ENCODE results near the gene DUSP23.
A peak's percentile ranks its signal among the peaks of the same experiment; 100 is the strongest.

Gene DUSP23

GRCh38 chr1:159786966-159787365 is 6.2 kb downstream of the DUSP23 start:
- no peak for DNase-seq

DNA sequence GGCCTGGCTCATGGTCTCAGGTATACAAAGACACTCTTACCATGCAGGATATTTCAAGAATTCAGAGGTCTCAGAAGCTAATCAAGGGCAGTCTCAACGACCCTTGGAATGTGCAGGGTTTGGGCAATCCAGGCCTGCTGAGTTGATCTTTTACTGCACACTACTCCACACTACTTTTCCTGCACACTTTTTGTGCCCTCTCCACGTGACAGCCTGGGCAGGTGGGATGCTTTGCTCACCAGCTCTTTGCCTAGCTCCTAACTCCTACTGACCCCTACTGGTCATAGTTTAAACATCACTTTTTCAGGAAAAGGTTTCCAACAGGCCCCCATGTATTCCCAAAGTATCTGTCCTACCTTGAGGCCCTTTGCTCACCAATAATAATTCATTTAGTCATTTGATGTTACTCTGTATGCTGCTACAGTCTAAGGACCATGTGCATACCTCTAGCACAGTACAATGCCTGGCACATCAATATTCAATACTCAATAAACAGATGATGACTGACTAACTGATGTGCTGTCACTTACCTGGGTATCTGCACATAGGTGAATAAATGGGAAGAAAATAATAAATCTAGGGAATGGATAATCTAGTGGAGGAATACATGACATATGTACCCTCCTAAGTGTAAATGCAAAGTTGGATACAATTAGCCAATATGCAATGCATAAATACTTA is 9.6 kb downstream of the DUSP23 start:
- DNase-seq: no peak

GRCh38 chr1:159791031-159791430 is 10.3 kb downstream of the DUSP23 start:
- DNase-seq: no peak

DNA sequence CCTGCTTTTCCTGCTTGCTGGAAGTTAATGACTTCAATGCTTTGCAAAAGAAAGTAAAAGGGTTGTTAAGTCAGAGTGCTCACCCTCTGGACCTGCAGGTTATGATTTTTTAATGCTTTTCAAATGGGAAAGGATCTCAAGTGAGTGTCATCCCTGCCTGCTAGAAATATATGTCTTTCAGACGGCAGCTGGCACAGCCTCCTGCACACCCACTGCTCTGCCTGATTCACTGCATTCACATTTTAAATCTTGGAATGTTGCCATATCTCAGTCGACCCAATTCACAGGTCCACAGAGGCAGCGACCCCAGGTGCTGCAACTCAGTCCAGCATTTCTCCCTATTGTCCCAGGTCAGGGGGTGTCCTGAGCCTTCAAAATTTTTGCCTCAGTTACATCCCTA is 10.7 kb downstream of the DUSP23 start:
- DNase-seq: no peak

GRCh38 chr1:159795534-159795933 is 14.8 kb downstream of the DUSP23 start:
- no peak for DNase-seq

DNA sequence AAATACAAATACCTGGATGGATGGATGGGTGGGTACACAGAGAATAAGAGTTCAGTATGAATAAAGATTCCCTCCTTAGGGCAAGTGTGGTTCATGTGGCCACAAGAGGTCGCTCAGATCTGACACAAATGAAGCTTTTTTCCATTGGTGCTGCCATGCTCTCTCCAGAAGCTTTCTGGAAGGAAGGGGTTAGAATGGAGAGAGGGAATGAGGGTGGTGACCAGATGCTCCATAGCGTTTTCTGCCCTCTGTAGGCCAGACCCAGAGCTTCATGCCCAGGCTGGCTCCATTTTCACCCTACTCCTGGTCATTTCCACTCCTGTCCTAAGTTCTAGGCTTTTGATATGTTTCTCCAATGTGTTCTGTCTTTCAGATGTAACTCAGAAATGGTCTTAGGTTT is 18.1 kb downstream of the DUSP23 start:
- peak; percentile 61 for DNase-seq

DNA sequence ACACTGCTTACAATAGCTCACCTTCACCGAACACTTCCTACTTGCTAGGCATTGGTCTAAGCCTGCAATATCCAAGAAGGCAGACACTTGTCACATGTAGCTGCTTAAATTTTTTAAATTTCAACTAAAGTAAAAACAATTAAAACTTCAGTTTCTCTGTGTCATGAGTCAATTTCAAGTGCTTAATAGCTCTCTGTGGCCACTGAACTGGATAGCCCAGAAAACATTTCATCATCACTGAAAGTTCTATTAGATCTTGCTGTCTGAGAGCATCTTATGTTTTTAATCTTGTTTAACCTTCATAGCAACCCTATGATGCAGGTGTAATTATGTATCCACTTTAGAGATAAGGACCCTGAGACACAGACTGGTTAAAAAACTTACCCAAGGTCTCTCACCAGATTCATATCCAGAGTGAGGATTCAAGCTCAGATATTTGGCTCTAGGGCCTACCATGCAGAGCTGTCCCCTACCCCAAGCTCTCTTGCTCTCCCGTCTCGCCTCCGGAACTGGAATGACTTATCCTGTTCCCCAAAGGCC is 18.8 kb downstream of the DUSP23 start:
- DNase-seq: no peak

DNA sequence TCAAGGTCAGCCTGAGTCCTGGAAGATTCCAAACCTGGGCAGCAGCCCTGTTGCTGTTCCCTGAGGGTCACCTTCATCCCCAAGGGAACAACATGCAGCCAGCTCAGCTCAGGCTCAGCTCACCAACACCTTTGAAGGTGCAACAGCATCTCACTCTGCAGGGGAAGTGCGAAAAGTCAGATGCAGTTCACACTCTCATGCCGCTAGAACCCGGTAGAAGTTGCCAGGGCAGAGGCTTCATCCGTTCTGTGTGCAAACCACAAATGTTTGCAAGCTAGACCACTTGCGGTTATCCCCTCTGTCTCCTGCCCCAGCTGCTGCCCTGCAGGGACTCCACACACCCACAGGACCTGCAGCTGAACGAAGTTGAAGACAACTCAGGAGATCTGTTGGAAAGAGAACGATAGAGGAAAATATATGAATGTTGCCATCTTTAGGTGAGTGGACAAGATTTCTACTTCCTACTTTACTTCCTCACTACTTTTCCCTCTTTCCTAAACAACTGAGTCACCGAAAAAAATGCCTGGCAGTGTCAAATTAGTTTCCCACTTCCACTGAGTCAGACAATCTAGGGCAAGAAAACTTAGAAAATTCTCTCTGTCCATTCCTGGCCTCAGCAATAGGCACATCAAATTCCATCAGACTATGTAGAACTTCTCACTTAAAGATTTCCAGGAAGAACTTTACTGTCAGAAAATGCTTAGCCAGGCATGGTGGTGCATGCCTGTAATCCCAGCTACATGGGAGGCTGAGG is 19.6 kb downstream of the DUSP23 start:
- no peak for DNase-seq

GRCh38 chr1:159802111-159802510 is 21.3 kb downstream of the DUSP23 start, which contains the start of gene FCRL6:
TSS of gene FCRL6 (plus strand) at chr1:159802360. CDS start at chr1:159802425, 65 bp downstream.
- no peak for DNase-seq

- no peak for DNase-seq
Measured at GRCh38 chr1:159803956-159804689, 23.4 kb downstream of the DUSP23 start.

DNA sequence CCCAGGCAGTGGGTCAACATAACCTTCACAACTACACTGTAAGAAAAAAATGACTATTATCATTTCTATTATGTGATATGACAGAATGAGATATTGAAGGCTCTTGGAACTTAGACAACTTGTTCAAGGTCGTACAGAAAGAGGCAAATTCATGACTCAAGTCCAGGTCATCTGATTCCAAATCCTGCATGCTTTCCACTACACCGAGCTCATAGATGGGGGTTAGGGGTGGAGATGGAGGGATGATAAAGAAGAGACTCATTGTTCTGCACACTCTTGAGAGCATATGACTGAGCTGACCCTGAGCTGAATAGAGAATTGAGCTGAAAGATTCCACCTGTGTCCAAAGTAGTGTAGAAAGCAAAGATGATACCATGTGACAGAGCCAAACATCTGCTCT is 24.2 kb downstream of the DUSP23 start:
- no peak for DNase-seq

DNA sequence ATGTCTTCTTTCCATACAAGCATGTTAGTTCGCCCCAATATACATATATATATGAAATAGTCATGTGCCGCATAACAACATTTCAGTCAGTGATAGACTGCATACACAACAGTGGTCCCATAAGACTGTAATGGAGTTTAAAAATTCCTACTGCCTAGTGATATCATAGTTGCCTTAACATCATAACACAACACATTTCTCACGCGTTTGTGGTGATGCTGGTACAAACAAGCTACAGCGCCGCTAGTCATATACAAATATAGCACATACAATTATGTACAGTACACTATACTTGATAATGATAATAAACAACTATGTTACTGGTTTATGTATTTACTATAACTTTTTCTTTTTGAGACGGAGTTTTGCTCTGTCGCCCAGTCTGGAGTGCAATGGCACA is 35.2 kb downstream of the DUSP23 start:
- no peak for DNase-seq

DNA sequence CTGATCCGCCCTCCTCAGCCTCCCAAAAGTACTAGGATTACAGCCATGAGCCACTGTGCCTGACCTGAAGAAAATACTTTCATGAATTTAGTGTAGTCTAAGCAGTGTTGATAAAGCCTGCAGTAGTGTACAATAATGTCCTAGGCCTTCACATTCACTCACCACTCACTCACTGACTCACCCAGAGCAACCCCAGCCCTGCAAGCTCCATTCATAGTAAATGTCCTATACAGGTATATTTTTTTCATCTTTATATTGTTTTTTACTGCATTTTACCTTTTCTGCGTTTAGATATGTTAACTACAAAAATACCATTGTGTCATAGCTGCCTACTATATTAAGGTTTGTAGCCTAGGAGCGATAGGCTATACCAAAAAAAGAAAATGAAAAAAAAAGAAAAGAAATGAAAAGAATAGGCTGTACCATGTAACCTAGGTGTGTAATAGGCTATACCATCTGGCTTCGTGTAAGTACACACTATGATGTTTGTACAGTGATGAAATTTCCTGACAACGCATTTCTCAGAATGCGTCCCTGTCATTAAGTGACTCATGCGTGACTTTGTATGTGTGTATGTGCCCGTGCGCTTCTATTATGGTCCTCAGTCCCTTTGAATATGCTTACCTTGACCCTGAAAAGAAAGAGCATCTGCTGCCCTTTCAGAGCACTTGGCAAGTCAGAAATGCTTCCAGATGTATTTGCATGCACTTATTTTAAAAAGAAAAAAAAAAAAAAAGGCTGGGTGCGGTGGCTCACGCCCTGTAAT is 36.7 kb downstream of the DUSP23 start:
- DNase-seq: no peak

DNA sequence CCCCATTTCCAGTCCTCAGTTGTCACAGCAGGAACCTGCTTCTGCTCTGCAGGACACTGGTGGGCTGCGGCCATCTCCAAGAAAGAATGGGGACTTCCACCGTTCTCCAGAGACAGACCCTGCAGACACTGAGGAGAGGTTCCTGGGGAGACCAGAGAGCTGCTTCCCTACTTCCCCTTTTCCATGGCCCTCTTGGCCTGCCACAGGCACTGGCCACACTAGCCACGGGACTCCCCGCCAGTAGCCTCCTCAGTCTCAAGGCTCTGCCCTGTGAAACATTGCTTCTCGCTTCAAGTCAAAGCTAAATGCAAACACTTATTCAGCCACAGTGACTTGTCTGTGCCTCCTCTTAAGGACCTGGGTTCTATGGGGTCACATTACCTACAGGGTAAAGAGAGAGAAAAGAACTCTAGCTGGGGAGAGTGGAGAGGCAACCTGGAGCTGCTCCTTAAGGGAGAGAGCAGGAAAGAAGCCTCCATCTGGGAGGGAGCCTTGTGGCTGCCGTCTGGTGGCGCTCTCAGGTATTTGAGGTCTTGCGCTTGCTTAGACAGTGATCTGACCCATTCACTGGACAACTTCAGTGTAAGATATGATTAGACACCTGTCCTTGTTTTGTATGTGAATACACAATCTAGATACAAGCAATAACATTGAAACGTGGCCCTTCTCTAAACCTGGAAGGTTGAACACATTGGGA is 40.6 kb downstream of the DUSP23 start:
- no peak for DNase-seq

- DNase-seq: no peak
Measured at GRCh38 chr1:159823406-159823805, 42.6 kb downstream of the DUSP23 start.

DNA sequence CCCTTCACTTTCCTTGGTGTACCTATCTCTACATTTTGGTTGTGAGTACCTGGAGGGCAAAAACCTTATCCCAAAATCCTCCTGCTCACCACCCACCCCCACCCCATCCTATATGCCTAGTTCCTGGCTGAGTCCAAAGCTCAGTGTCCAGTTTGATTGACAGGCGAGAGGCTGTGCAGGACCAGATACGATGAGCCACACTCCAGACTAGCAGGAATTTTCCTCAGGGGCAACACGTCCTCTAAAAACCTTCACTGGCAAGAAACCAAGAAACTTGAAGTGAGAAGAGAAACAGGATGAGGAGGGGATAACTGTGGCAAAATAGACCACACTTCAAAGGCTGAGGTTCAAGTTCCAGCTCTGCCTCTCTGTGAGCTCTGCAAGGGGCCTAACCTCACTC is 44.8 kb downstream of the DUSP23 start:
- DNase-seq: no peak

DNA sequence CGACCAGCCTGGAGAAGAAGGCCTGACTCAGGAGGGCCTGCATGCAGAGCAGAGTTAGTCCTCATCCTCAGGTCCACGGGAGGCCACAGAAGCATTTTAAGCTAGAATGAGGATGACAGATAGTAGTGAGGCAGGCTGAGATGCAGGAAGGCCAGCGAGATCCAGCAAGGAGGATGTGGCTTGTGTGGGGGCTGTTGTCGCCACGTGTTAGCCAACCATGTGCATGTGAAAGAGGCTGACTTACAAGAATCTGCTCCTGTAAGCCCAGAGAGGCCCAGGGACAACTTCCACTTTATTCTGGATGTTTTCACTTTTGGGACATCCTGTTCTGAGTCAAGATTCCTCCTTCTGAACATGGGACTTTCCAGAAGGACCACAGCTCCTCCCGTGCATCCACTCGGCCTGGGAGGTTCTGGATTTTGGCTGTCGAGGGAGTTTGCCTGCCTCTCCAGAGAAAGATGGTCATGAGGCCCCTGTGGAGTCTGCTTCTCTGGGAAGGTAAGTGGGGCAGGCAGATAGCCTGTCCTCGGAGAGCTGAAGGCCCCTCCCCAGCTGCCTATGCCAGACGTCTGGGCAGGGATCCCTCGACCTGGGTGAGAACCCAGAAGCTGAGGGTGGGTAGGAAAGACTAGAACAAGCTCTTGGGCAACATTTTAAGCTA is 45.8 kb downstream of the DUSP23 start, which contains the start of gene SLAMF8:
SLAMF8 (plus strand) TSS at position 433 of the 661 bp plus-strand sequence; CDS start at position 459, 26 bp downstream.
- DNase-seq: no peak

DNA sequence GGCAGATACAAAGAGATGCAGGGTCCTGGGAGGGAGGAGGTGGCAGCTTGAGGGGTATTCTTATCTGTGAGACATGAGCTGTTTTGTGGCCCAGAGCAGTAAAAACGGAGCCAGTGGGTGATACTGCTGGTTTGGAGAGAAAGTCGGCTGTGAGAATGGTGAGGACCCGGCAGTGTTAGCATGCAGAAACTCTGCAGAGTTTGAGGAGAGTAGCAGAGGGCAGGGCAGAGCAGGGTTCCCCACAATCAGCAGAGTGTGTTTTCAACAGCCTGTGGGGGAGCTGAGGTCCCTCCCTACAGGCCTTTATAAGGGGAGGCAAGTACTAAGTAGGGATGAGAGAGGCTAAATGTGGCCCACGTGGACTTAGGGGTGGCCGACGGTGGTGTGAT is 46.3 kb downstream of the DUSP23 start:
- DNase-seq: no peak

GRCh38 chr1:159827549-159827948 is 46.8 kb downstream of the DUSP23 start:
- no peak for DNase-seq

GRCh38 chr1:159828176-159828575 is 47.4 kb downstream of the DUSP23 start:
- DNase-seq: no peak

GRCh38 chr1:159828581-159829272 is 48.0 kb downstream of the DUSP23 start:
- DNase-seq: no peak
